Stomach (tissue), 9 donors: ENCODE data around the gene KCNAB1. TPM values are rescaled to one million over a fixed set of nuclear protein-coding genes. Genes with fewer than 3 reads are reported as not detected.
"Not testable (repeated sequence)": the region's sequence is repeated elsewhere in the genome, so short reads cannot be mapped to it uniquely, and the experiment has no call there.

Source experiments
- DNase-seq, 2 donors: peaks; one replicate each; pipeline versions ENCODE4 v3.0.0 to v3.0.0-alpha.2; 2013 to 2019
- H3K27ac ChIP-seq, 5 donors: fragments of 200-600 bp in 4 of 5; sonication (generic) in 4 of 5; one replicate each; pipeline ENCODE4 v1.5.1; 2013 to 2019; ENCODE audit warnings: mild to moderate bottlenecking in 1 of 5, moderate library complexity in 1 of 5
- H3K27me3 ChIP-seq, 3 donors: fragments of 200-600 bp; sonication (generic); one replicate each; pipeline ENCODE4 v1.5.1; 2017 to 2019; ENCODE audit warnings: mixed run types in 1 of 3
- H3K36me3 ChIP-seq, 4 donors: fragments of 200-600 bp; sonication (generic); 1 replicate in 3 of 4; 2 replicates in 1 of 4; pipeline ENCODE4 v1.5.1; 2016 to 2019
- H3K4me1 ChIP-seq, 4 donors: fragments of 200-600 bp; sonication (generic); one replicate each; pipeline ENCODE4 v1.5.1; 2016 to 2019
- H3K4me3 ChIP-seq, 4 donors: fragments of 200-600 bp; sonication (generic) in 3 of 4; one replicate each; pipeline ENCODE4 v1.5.1; 2016 to 2019; ENCODE audit warnings: mild to moderate bottlenecking in 1 of 4
- H3K9me3 ChIP-seq, 4 donors: fragments of 200-600 bp; sonication (generic); one replicate each; pipeline ENCODE4 v1.5.1; 2016 to 2019
- CTCF ChIP-seq, 7 experiments: fragments of 450-650 bp in 4 of 7; fragments of 200-600 bp in 3 of 7; sonication (generic) in 3 of 7; IDR thresholded peaks; one replicate each; pipeline ENCODE4 v1.5.1; 2016 to 2019; ENCODE audit warnings: antibody characterized with exemption in 7 of 7, control low read depth in 2 of 7, mild to moderate bottlenecking in 1 of 7
- EP300 ChIP-seq: sonication (generic); formaldehyde crosslinking; IDR thresholded peaks from one replicate; pipeline ENCODE4 v1.6.1; 2017; ENCODE audit warnings: antibody characterized with exemption
- POLR2A ChIP-seq, 4 donors: fragments of 450-650 bp; IDR thresholded peaks; one replicate each; pipeline ENCODE4 v1.6.1; 2016; ENCODE audit warnings: antibody characterized with exemption in 4 of 4, control low read depth in 2 of 4, mild to moderate bottlenecking in 1 of 4, moderate library complexity in 1 of 4
- POLR2AphosphoS5 ChIP-seq, 3 donors: sonication (generic); formaldehyde crosslinking; IDR thresholded peaks; one replicate each; pipeline ENCODE4 v1.6.1; 2016; ENCODE audit warnings: antibody characterized with exemption in 3 of 3
- WGBS, 5 donors: extraction: QIAGEN DNeasy Blood & Tissue Kit in 3 of 5; methylation state at CpG; one replicate each; pipeline versions ENCODE4 v1.1.5 to v1.1.7; 2013 to 2018; 5-methylcytosine and 5-hydroxymethylcytosine counted together
- intact Hi-C: fragments of 100-400 bp; cut with DNase I; formaldehyde crosslinking; loops from one replicate; pipeline ENCODE4 v1.15.1; 2023; ENCODE audit warnings: low total_unique reads
- polyA plus RNA-seq, 3 donors: library from polyadenylated mRNA; stranded (reverse); fragments of 200-250 nt; gene quantifications; one replicate each; pipeline ENCODE4 v1.2.3, GENCODE V29; 2013
- total RNA-seq, 5 donors: library from RNA; depleted of rRNA; stranded (reverse); fragments of >200 nt; gene quantifications; one replicate each; pipeline versions ENCODE4 v1.1.0 to v1.2.3, GENCODE V29; 2014 to 2016
- donor health status: healthy with polysubstance abuse.
- donor health status: Bipolar disorder and iron deficiency.
- donor health status: healthy.

Gene KCNAB1
- total and polyA plus RNA-seq, 8 donors: 0.12 to 3.8 (median 0.29) TPM; not detected in 2

GRCh38 chr3:156230278-156230900, 110.0 kb downstream of the KCNAB1 start:
- DNase-seq: peak in 1 of 2 donors; percentile 26
- H3K9me3 ChIP-seq: no peaks in the 10 kb centered on the region
- no peak for TF ChIP-seq POLR2AphosphoS5 (IDR thresholded peaks at IDR 0.05)
- TF ChIP-seq EP300: no peak
- no peak for TF ChIP-seq POLR2A (IDR thresholded peaks at IDR 0.05)
- no peak for TF ChIP-seq CTCF (IDR thresholded peaks at IDR 0.05)
- H3K27me3 ChIP-seq: no peaks in the 10 kb centered on the region
- intact Hi-C loops: no loop called here
- no peak overlapping the region for H3K4me3 ChIP-seq
- WGBS, 5 donors: 19 to 35% (median 24%) methylated on average over 1 of the region's 1 CpG
- no peak overlapping the region for H3K27ac ChIP-seq
- H3K4me1 ChIP-seq: no peaks in the 10 kb centered on the region
- H3K36me3 ChIP-seq: no peaks in the 10 kb centered on the region

GRCh38 chr3:156231221-156231620, 110.8 kb downstream of the KCNAB1 start:
- H3K9me3 ChIP-seq, DNase-seq, H3K4me1 ChIP-seq, H3K27me3 ChIP-seq, intact Hi-C loops, H3K36me3 ChIP-seq, H3K27ac ChIP-seq, H3K4me3 ChIP-seq: not testable (repeated sequence)

- intact Hi-C loops: no loop called here
- H3K27me3 ChIP-seq: no peaks in the 10 kb centered on the region
- TF ChIP-seq CTCF (IDR thresholded peaks at IDR 0.05) (no peak), POLR2AphosphoS5 (IDR thresholded peaks at IDR 0.05) (no peak), POLR2A (IDR thresholded peaks at IDR 0.05) (no peak), EP300 (no peak)
- no peak overlapping the region for H3K27ac ChIP-seq
- 81 to 97% (median 89%) methylated on average over 2 of the region's 2 CpGs for WGBS, 5 donors
- no peaks in the 10 kb centered on the region for H3K36me3 ChIP-seq
- H3K9me3 ChIP-seq: no peaks in the 10 kb centered on the region
- no peak for DNase-seq
- H3K4me1 ChIP-seq: no peaks in the 10 kb centered on the region
- no peak overlapping the region for H3K4me3 ChIP-seq
Measured at GRCh38 chr3:156233876-156234275, 113.5 kb downstream of the KCNAB1 start.

GRCh38 chr3:156236556-156237260, 116.3 kb downstream of the KCNAB1 start:
- Histone ChIP-seq H3K27ac (no peak overlapping the region), H3K27me3 (no peaks in the 10 kb centered on the region), H3K36me3 (no peaks in the 10 kb centered on the region), H3K9me3 (no peaks in the 10 kb centered on the region), H3K4me1 (no peaks in the 10 kb centered on the region), H3K4me3 (no peak overlapping the region)
- intact Hi-C loops: no loop called here
- no peak for TF ChIP-seq CTCF (IDR thresholded peaks at IDR 0.05)
- no peak for TF ChIP-seq POLR2A (IDR thresholded peaks at IDR 0.05)
- TF ChIP-seq EP300: no peak
- no peak for TF ChIP-seq POLR2AphosphoS5 (IDR thresholded peaks at IDR 0.05)
- 67 to 81% (median 70%) methylated on average over 3 of the region's 3 CpGs for WGBS, 5 donors
- DNase-seq: no peak

GRCh38 chr3:156240642-156241041, 120.3 kb downstream of the KCNAB1 start:
- intact Hi-C loops: no loop called here
- no peak overlapping the region for H3K27ac ChIP-seq
- no peaks in the 10 kb centered on the region for H3K27me3 ChIP-seq
- H3K9me3 ChIP-seq: no peaks in the 10 kb centered on the region
- H3K4me3 ChIP-seq: no peak overlapping the region
- no peaks in the 10 kb centered on the region for H3K36me3 ChIP-seq
- H3K4me1 ChIP-seq: no peaks in the 10 kb centered on the region
- WGBS, 5 donors: 67 to 82% (median 81%) methylated on average over 5 of the region's 5 CpGs
- no peak for DNase-seq
- TF ChIP-seq POLR2AphosphoS5 (IDR thresholded peaks at IDR 0.05): no peak
- no peak for TF ChIP-seq EP300
- TF ChIP-seq POLR2A (IDR thresholded peaks at IDR 0.05): no peak
- no peak for TF ChIP-seq CTCF (IDR thresholded peaks at IDR 0.05)
